ENCODE measurements around the gene GPR160. TPM values are rescaled to one million over a fixed set of nuclear protein-coding genes. Genes with fewer than 3 reads are reported as not detected.
A peak's percentile ranks its signal among the peaks of the same experiment; 100 is the strongest.

Gene GPR160
- total and polyA plus RNA-seq, 7 experiments from 2014 or later, result 6.1 to 44.3 (median 17.1) TPM

GRCh38 chr3:169998668-169999131 lies 39.1 kb upstream of the GPR160 start:
- intact Hi-C loops (cut with micrococcal nuclease), result no loop called here
- ChIA-PET POLR2A (interaction anchor here (0.9 to 1.3 kb wide), 2 partner anchors 11 to 15 kb away, joined by 3 to 5 read pairs; no protein-coding TSS in a partner anchor), CTCF (interaction anchor here (0.5 to 0.6 kb wide), 3 partner anchors 13 to 410 kb away, joined by 3 to 5 read pairs (median 3); no protein-coding TSS in a partner anchor)
- H3K4me1 ChIP-seq (ENCODE audit: control insufficient read depth in 2 of 2, insufficient read depth in 2 of 2, low read length in 2 of 2), result peaks cover 4 to 20% of the 10 kb centered on the region in 2 donors
- no peaks in the 10 kb centered on the region for H3K9me3 ChIP-seq (ENCODE audit: control insufficient read depth in 2 of 3, low read length in 3 of 3)
- H3K4me3 ChIP-seq (ENCODE audit: low read length), result no peak overlapping the region
- H3K36me3 ChIP-seq (ENCODE audit: control insufficient read depth in 2 of 3, insufficient read depth in 3 of 3, low read length in 3 of 3), result peaks cover 0 to 7% (median 4%) of the 10 kb centered on the region in 3 experiments
- Mint-ChIP-seq H3K36me3 (peaks cover 0 to 29% (median 17%) of the 10 kb centered on the region in 5 donors), H3K4me1 (peaks cover 20 to 45% (median 37%) of the 10 kb centered on the region in 7 donors), H3K27ac (peak overlapping the region in 7 of 9 donors; percentile 3 to 76 (median 39)), H3K27me3 (no peaks in the 10 kb centered on the region), H3K4me3 (peak overlapping the region in 1 of 10 donors; percentile 9), H3K9me3 (peaks cover 0 to 6% (median 0%) of the 10 kb centered on the region in 11 donors)
- H3K27ac ChIP-seq (ENCODE audit: low read depth, low read length), result no peak overlapping the region
- ATAC-seq (no peak), DNase-seq (no peak)
- no peaks in the 10 kb centered on the region for H3K27me3 ChIP-seq (ENCODE audit: control insufficient read depth in 2 of 2, insufficient read depth in 2 of 2, low read length in 2 of 2)

- Mint-ChIP-seq H3K4me1 (peaks cover 24 to 53% (median 43%) of the 10 kb centered on the region in 7 donors), H3K9me3 (peaks cover 0 to 6% (median 0%) of the 10 kb centered on the region in 11 donors), H3K4me3 (no peak overlapping the region), H3K27ac (peak overlapping the region in 5 of 9 donors; percentile 3 to 72 (median 39)), H3K27me3 (no peaks in the 10 kb centered on the region), H3K36me3 (peaks cover 0 to 29% (median 17%) of the 10 kb centered on the region in 5 donors)
- Histone ChIP-seq H3K36me3 (ENCODE audit: control insufficient read depth in 2 of 3, insufficient read depth in 3 of 3, low read length in 3 of 3) (peaks cover 0 to 7% (median 4%) of the 10 kb centered on the region in 3 experiments), H3K27me3 (ENCODE audit: control insufficient read depth in 2 of 2, insufficient read depth in 2 of 2, low read length in 2 of 2) (no peaks in the 10 kb centered on the region), H3K4me3 (ENCODE audit: low read length) (no peak overlapping the region), H3K4me1 (ENCODE audit: control insufficient read depth in 2 of 2, insufficient read depth in 2 of 2, low read length in 2 of 2) (peaks cover 4 to 25% of the 10 kb centered on the region in 2 donors), H3K9me3 (ENCODE audit: control insufficient read depth in 2 of 3, low read length in 3 of 3) (no peaks in the 10 kb centered on the region), H3K27ac (ENCODE audit: low read depth, low read length) (no peak overlapping the region)
- DNase-seq (no peak), ATAC-seq (no peak)
- ChIA-PET POLR2A (interaction anchor here (0.7 to 1.7 kb wide), 3 partner anchors 9 to 33 kb away, joined by 3 to 5 read pairs (median 5); partner anchors contain the start of gene SEC62), CTCF (no interaction called here)
- intact Hi-C loops (cut with micrococcal nuclease), result no loop called here
Measured at GRCh38 chr3:169999433-169999832, 38.4 kb upstream of the GPR160 start.

- no peak overlapping the region for H3K27ac ChIP-seq (ENCODE audit: low read depth, low read length)
- H3K4me1 Mint-ChIP-seq, result peaks cover 24 to 59% (median 48%) of the 10 kb centered on the region in 7 donors
- ATAC-seq, result no peak
- H3K27me3 Mint-ChIP-seq, result no peaks in the 10 kb centered on the region
- CTCF ChIA-PET, result no interaction called here
- H3K9me3 Mint-ChIP-seq, result peaks cover 0 to 6% (median 0%) of the 10 kb centered on the region in 11 donors
- no peak overlapping the region for H3K4me3 Mint-ChIP-seq
- H3K27me3 ChIP-seq (ENCODE audit: control insufficient read depth in 2 of 2, insufficient read depth in 2 of 2, low read length in 2 of 2), result no peaks in the 10 kb centered on the region
- POLR2A ChIA-PET, result interaction anchor here (0.7 to 1.7 kb wide), 4 partner anchors 10 to 34 kb away, joined by 3 to 5 read pairs (median 4); partner anchors contain the start of gene SEC62
- peaks cover 0 to 7% (median 4%) of the 10 kb centered on the region in 3 experiments for H3K36me3 ChIP-seq (ENCODE audit: control insufficient read depth in 2 of 3, insufficient read depth in 3 of 3, low read length in 3 of 3)
- no peaks in the 10 kb centered on the region for H3K9me3 ChIP-seq (ENCODE audit: control insufficient read depth in 2 of 3, low read length in 3 of 3)
- H3K4me3 ChIP-seq (ENCODE audit: low read length), result no peak overlapping the region
- peaks cover 0 to 29% (median 17%) of the 10 kb centered on the region in 5 donors for H3K36me3 Mint-ChIP-seq
- DNase-seq, result no peak
- intact Hi-C loops (cut with micrococcal nuclease), result no loop called here
- H3K27ac Mint-ChIP-seq, result peak overlapping the region in 1 of 9 donors; percentile 59
- H3K4me1 ChIP-seq (ENCODE audit: control insufficient read depth in 2 of 2, insufficient read depth in 2 of 2, low read length in 2 of 2), result peaks cover 4 to 25% of the 10 kb centered on the region in 2 donors
Measured at GRCh38 chr3:170000051-170000450, 37.7 kb upstream of the GPR160 start.

- POLR2A ChIA-PET, result interaction anchor here (1.3 to 8.5 kb wide), 2 partner anchors 18 to 35 kb away, joined by 4 to 44 read pairs; partner anchors contain the start of gene SEC62
Measured at GRCh38 chr3:170002231-170002630, 35.6 kb upstream of the GPR160 start.

GRCh38 chr3:170002879-170003278 lies 34.9 kb upstream of the GPR160 start:
- POLR2A ChIA-PET, result interaction anchor here (0.6 to 8.5 kb wide), 6 partner anchors 9 to 353 kb away, joined by 4 to 44 read pairs (median 4); partner anchors contain the start of gene SEC62
- H3K4me1 Mint-ChIP-seq, result peaks cover 42 to 78% (median 67%) of the 10 kb centered on the region in 7 donors
- ATAC-seq, result no peak

More at GRCh38 chr3:170002231-170002630, 35.6 kb upstream of the GPR160 start:
- no peaks in the 10 kb centered on the region for H3K27me3 ChIP-seq (ENCODE audit: control insufficient read depth in 2 of 2, insufficient read depth in 2 of 2, low read length in 2 of 2)
- no peak overlapping the region for H3K27ac ChIP-seq (ENCODE audit: low read depth, low read length)
- no peaks in the 10 kb centered on the region for H3K9me3 ChIP-seq (ENCODE audit: control insufficient read depth in 2 of 3, low read length in 3 of 3)
- Mint-ChIP-seq H3K27ac (peak overlapping the region in 8 of 9 donors; percentile 57 to 89 (median 74)), H3K4me1 (peaks cover 39 to 76% (median 63%) of the 10 kb centered on the region in 7 donors), H3K4me3 (peak overlapping the region in 7 of 10 donors; percentile 2 to 79 (median 36)), H3K9me3 (peaks cover 0 to 6% (median 0%) of the 10 kb centered on the region in 11 donors), H3K36me3 (peaks cover 0 to 20% (median 13%) of the 10 kb centered on the region in 5 donors), H3K27me3 (no peaks in the 10 kb centered on the region)
- intact Hi-C loops (cut with micrococcal nuclease), result no loop called here
- no peak overlapping the region for H3K4me3 ChIP-seq (ENCODE audit: low read length)
- DNase-seq (no peak), ATAC-seq (no peak)
- peaks cover 0 to 4% (median 0%) of the 10 kb centered on the region in 3 experiments for H3K36me3 ChIP-seq (ENCODE audit: control insufficient read depth in 2 of 3, insufficient read depth in 3 of 3, low read length in 3 of 3)
- peaks cover 4 to 38% of the 10 kb centered on the region in 2 donors for H3K4me1 ChIP-seq (ENCODE audit: control insufficient read depth in 2 of 2, insufficient read depth in 2 of 2, low read length in 2 of 2)
- CTCF ChIA-PET, result interaction anchor here (1.6 kb wide), 1 partner anchor 15 kb away, joined by 3 read pairs; no protein-coding TSS in a partner anchor

GRCh38 chr3:170003881-170004356 lies 33.9 kb upstream of the GPR160 start:
- H3K36me3 Mint-ChIP-seq, result peaks cover 0 to 15% (median 7%) of the 10 kb centered on the region in 5 donors
- ChIA-PET CTCF (interaction anchor here (1.6 kb wide), 1 partner anchor 30 kb away, joined by 7 read pairs; no protein-coding TSS in a partner anchor), POLR2A (interaction anchor here (0.6 to 8.5 kb wide), 3 partner anchors 26 to 36 kb away, joined by 4 to 44 read pairs (median 4); partner anchors contain the start of gene SEC62)
- no peak overlapping the region for H3K4me3 ChIP-seq (ENCODE audit: low read length)
- H3K27me3 Mint-ChIP-seq, result no peaks in the 10 kb centered on the region
- intact Hi-C loops (cut with micrococcal nuclease), result no loop called here
- peak overlapping the region in 8 of 10 donors; percentile 2 to 79 (median 64) for H3K4me3 Mint-ChIP-seq
- no peak for ATAC-seq
- peak overlapping the region; percentile 2 to 89 (median 72) for H3K27ac Mint-ChIP-seq
- H3K9me3 ChIP-seq (ENCODE audit: control insufficient read depth in 2 of 3, low read length in 3 of 3), result no peaks in the 10 kb centered on the region
- peaks cover 4 to 39% of the 10 kb centered on the region in 2 donors for H3K4me1 ChIP-seq (ENCODE audit: control insufficient read depth in 2 of 2, insufficient read depth in 2 of 2, low read length in 2 of 2)
- DNase-seq, result no peak
- no peak overlapping the region for H3K27ac ChIP-seq (ENCODE audit: low read depth, low read length)
- no peaks in the 10 kb centered on the region for H3K27me3 ChIP-seq (ENCODE audit: control insufficient read depth in 2 of 2, insufficient read depth in 2 of 2, low read length in 2 of 2)
- H3K36me3 ChIP-seq (ENCODE audit: control insufficient read depth in 2 of 3, insufficient read depth in 3 of 3, low read length in 3 of 3), result peaks cover 0 to 4% (median 0%) of the 10 kb centered on the region in 3 experiments
- peaks cover 42 to 82% (median 66%) of the 10 kb centered on the region in 7 donors for H3K4me1 Mint-ChIP-seq
- peaks cover 0 to 6% (median 0%) of the 10 kb centered on the region in 11 donors for H3K9me3 Mint-ChIP-seq

More at GRCh38 chr3:170002879-170003278, 34.9 kb upstream of the GPR160 start:
- H3K27me3 ChIP-seq (ENCODE audit: control insufficient read depth in 2 of 2, insufficient read depth in 2 of 2, low read length in 2 of 2), result no peaks in the 10 kb centered on the region
- H3K4me1 ChIP-seq (ENCODE audit: control insufficient read depth in 2 of 2, insufficient read depth in 2 of 2, low read length in 2 of 2), result peaks cover 4 to 39% of the 10 kb centered on the region in 2 donors
- no peaks in the 10 kb centered on the region for H3K27me3 Mint-ChIP-seq
- peak overlapping the region; percentile 3 for H3K27ac ChIP-seq (ENCODE audit: low read depth, low read length)
- intact Hi-C loops (cut with micrococcal nuclease), result no loop called here
- peak overlapping the region; percentile 3 to 79 (median 66) for H3K4me3 Mint-ChIP-seq
- CTCF ChIA-PET, result interaction anchor here (0.8 to 1.6 kb wide), 3 partner anchors 14 to 31 kb away, joined by 3 to 7 read pairs (median 3); no protein-coding TSS in a partner anchor
- peaks cover 0 to 6% (median 0%) of the 10 kb centered on the region in 11 donors for H3K9me3 Mint-ChIP-seq
- peak overlapping the region in 8 of 9 donors; percentile 16 to 89 (median 74) for H3K27ac Mint-ChIP-seq
- peak in 5 of 9 donors; percentile 7 to 23 (median 14) for DNase-seq
- peaks cover 0 to 4% (median 0%) of the 10 kb centered on the region in 3 experiments for H3K36me3 ChIP-seq (ENCODE audit: control insufficient read depth in 2 of 3, insufficient read depth in 3 of 3, low read length in 3 of 3)
- H3K36me3 Mint-ChIP-seq, result peaks cover 0 to 20% (median 13%) of the 10 kb centered on the region in 5 donors
- H3K4me3 ChIP-seq (ENCODE audit: low read length), result no peak overlapping the region
- no peaks in the 10 kb centered on the region for H3K9me3 ChIP-seq (ENCODE audit: control insufficient read depth in 2 of 3, low read length in 3 of 3)
